H1 (cell line): ENCODE measurements around the gene MLEC. TPM values are rescaled to one million over a fixed set of nuclear protein-coding genes. Genes with fewer than 3 reads are reported as not detected.

ENCODE experiments used
- ASH2L ChIP-seq: fragments of 200-600, 300-600 bp; sonication (generic); IDR thresholded peaks from one replicate; pipeline ENCODE4 v1.7.1; 2017; ENCODE audit warnings: low read length
- BACH1 ChIP-seq: IDR thresholded peaks from 2 replicates; pipeline ENCODE4 v1.6.1; 2012; ENCODE audit warnings: low read length, improper control_type of control experiment
- JUN ChIP-seq: IDR thresholded peaks from 2 replicates; pipeline ENCODE4 v1.6.1; 2011; ENCODE audit warnings: low read depth, mild to moderate bottlenecking, improper control_type of control experiment, low read length
- KDM1A ChIP-seq: fragments of 200-600, 300-600 bp; sonication (generic); IDR thresholded peaks from 2 replicates; pipeline ENCODE4 v1.7.1; 2016; ENCODE audit warnings: mild to moderate bottlenecking, low read length, borderline replicate concordance
- SIN3A ChIP-seq, 2 experiments: IDR thresholded peaks in 1 of 2; conservative IDR thresholded peaks in 1 of 2; 2 replicates each; pipeline ENCODE4 v1.6.1; 2011 to 2012; ENCODE audit warnings: low read length in 2 of 2, improper control_type of control experiment in 1 of 2, low read depth in 1 of 2, mild to moderate bottlenecking in 1 of 2
- SP2 ChIP-seq: IDR thresholded peaks from 2 replicates; pipeline ENCODE4 v1.6.1; 2012; ENCODE audit warnings: mild to moderate bottlenecking, low read length, inconsistent platforms
- polyA plus RNA-seq, 7 experiments: library from polyadenylated mRNA; depleted of rRNA in 3 of 7; stranded (reverse) in 5 of 7; unstranded in 2 of 7; fragments of >200 nt in 5 of 7; fragments of 200-250 nt in 2 of 7; gene quantifications; 1 replicate in 5 of 7; 2 replicates in 1 of 7; 4 replicates in 1 of 7; pipeline versions ENCODE4 v1.2.1 to v1.2.3, GENCODE V29; 2011 to 2013; ENCODE audit warnings: missing spikeins in 2 of 7, mixed read lengths in 2 of 7
- total RNA-seq: library from RNA; stranded (reverse); fragmentation: NEBNext Ultra II Directional; extraction: Animal tissue kit (Norgen Biotek cat#: 25700); gene quantifications from 2 replicates; pipeline ENCODE4 v1.2.1, GENCODE V29; 2021
- TF ChIP-seq, protein P1 (sequence below): IDR thresholded peaks from 2 replicates; pipeline ENCODE4 v1.6.1; 2012; ENCODE audit warnings: inconsistent platforms

The MLEC gene
- total and polyA plus RNA-seq, 2 of the 8 experiments (the other 6 are each of a cell fraction or from before 2014, with no cell fraction given), result 37.1 to 260 TPM

DNA sequence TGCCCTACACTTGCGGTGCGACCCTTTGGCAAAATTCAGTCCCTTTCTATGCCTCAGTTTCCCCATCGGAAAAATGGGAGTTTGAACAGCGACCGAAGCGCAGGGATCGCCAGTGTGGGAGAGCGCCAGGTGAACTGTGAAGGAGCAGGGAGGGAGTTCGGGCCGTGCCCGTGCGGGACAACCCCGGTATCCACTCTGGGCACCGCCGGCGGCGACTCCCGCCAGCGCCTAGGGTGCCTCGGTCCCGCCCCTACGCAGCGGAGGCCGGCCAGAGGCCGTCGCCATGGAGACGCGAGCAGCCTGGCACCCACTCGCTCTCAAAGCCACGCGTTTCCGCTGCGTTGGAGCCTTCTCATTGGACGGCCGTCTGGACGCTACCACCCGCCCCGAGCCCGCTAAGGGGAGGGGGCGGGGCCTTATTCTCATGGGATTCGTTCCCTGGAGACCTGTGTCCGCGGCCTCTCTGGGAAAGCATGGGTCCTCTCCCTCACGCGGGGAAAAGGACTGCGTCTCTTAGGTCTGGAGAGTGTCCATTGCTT is 729 bp upstream of the MLEC start (continued):
- TF ChIP-seq SIN3A (conservative IDR thresholded peaks at IDR 0.05 in 1 of 2, IDR thresholded peaks at IDR 0.05 in 1 of 2; ENCODE audit: low read depth in 1 of 2, low read length in 2 of 2) (peak in 1 of 2 experiments; percentile 28; a peak in 1 of 4 replicates), BACH1 (0 out of 2 replicates have a peak, but pooled peaks have one; percentile 19), SP2 (no peak), JUN (no peak), KDM1A (peak; percentile 83), ASH2L (peak; percentile 14)
- TF ChIP-seq, protein P1, sequence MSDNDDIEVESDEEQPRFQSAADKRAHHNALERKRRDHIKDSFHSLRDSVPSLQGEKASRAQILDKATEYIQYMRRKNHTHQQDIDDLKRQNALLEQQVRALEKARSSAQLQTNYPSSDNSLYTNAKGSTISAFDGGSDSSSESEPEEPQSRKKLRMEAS, result peak; percentile 40; the same call in 1 of the 2 replicates
